ENCODE data around the gene LILRA2.

DNA sequence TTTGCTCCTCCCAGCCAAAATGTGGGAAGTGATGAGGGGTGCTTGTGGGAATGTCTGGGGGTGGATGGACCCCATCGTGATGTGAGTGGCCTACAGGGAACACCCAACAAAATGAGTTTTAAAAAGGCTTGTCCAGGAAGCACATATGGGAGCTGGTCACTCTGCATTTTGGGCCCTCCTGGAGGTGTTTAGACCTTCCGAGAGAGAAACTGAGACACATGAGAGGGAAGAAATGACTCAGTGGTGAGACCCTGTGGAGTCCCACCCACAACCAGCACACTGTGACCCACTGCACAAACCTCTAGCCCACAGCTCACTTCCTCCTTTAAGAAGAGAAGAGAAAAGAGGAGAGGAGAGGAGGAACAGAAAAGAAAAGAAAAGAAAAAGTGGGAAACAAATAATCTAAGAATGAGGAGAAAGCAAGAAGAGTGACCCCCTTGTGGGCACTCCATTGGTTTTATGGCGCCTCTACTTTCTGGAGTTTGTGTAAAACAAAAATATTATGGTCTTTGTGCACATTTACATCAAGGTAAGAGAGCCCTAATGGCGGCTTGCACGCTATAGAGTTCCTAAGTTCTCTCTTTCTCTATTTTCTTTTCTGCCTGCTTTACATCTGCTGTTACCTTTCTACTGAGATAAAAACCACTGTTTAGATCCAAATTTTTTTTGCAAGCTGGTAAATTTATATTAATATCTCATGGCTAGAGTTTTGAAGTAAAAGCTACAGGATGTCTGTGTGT is 43.4 kb downstream of the LILRA2 start:
- TF ChIP-seq EZH2phosphoT487 (IDR thresholded peaks at IDR 0.05; ENCODE audit: insufficient read depth, low read depth) (no peak), EZH2 (IDR thresholded peaks at IDR 0.05; ENCODE audit: insufficient read depth, poor library complexity, severe bottlenecking) (no peak)

All from GM23248 (cell line).